ENCODE results near the gene TBC1D3.
"Not testable (repeated sequence)": the region's sequence is repeated elsewhere in the genome, so short reads cannot be mapped to it uniquely, and the experiment has no call there.

Gene TBC1D3

GRCh38 chr17:38192455-38192854 lies at the start of gene TBC1D3:
TBC1D3 (minus strand) TSS chr17:38192555; CDS start chr17:38191029, 1,526 bp downstream.
- H3K4me3 ChIP-seq (ENCODE audit: low read depth, low read length); H3K9me3 ChIP-seq (ENCODE audit: control insufficient read depth, insufficient read depth, low read depth, low read length); CTCF ChIA-PET; H3K4me1 ChIP-seq (ENCODE audit: control insufficient read depth, insufficient read depth, low read length); POLR2A ChIA-PET; H3K27ac ChIP-seq (ENCODE audit: extremely low read depth, low read depth, low read length); H3K36me3 ChIP-seq (ENCODE audit: control insufficient read depth in 2 of 2, insufficient read depth in 1 of 2, low read length in 2 of 2): not testable (repeated sequence)

- H3K36me3 ChIP-seq (ENCODE audit: control insufficient read depth in 2 of 2, insufficient read depth in 1 of 2, low read length in 2 of 2); POLR2A ChIA-PET: not testable (repeated sequence)
Observed at GRCh38 chr17:38232790-38233189, 40.4 kb upstream of the TBC1D3 start.

GRCh38 chr17:38225844-38226495 lies 33.6 kb upstream of the TBC1D3 start:
- CTCF ChIA-PET; POLR2A ChIA-PET; H3K4me1 ChIP-seq (ENCODE audit: control insufficient read depth, insufficient read depth, low read length); H3K27ac ChIP-seq (ENCODE audit: extremely low read depth, low read depth, low read length); H3K4me3 ChIP-seq (ENCODE audit: low read depth, low read length); H3K9me3 ChIP-seq (ENCODE audit: control insufficient read depth, insufficient read depth, low read depth, low read length); H3K36me3 ChIP-seq (ENCODE audit: control insufficient read depth in 2 of 2, insufficient read depth in 1 of 2, low read length in 2 of 2): not testable (repeated sequence)

More at GRCh38 chr17:38232790-38233189, 40.4 kb upstream of the TBC1D3 start:
- H3K9me3 ChIP-seq (ENCODE audit: control insufficient read depth, insufficient read depth, low read depth, low read length); CTCF ChIA-PET; H3K27ac ChIP-seq (ENCODE audit: extremely low read depth, low read depth, low read length); H3K4me3 ChIP-seq (ENCODE audit: low read depth, low read length); H3K4me1 ChIP-seq (ENCODE audit: control insufficient read depth, insufficient read depth, low read length): not testable (repeated sequence)

GRCh38 chr17:38220867-38221266 lies 28.5 kb upstream of the TBC1D3 start:
- H3K4me1 ChIP-seq (ENCODE audit: control insufficient read depth, insufficient read depth, low read length); POLR2A ChIA-PET; H3K4me3 ChIP-seq (ENCODE audit: low read depth, low read length); H3K27ac ChIP-seq (ENCODE audit: extremely low read depth, low read depth, low read length); H3K36me3 ChIP-seq (ENCODE audit: control insufficient read depth in 2 of 2, insufficient read depth in 1 of 2, low read length in 2 of 2); CTCF ChIA-PET; H3K9me3 ChIP-seq (ENCODE audit: control insufficient read depth, insufficient read depth, low read depth, low read length): not testable (repeated sequence)

- H3K27ac ChIP-seq (ENCODE audit: extremely low read depth, low read depth, low read length); POLR2A ChIA-PET; H3K4me1 ChIP-seq (ENCODE audit: control insufficient read depth, insufficient read depth, low read length); CTCF ChIA-PET; H3K9me3 ChIP-seq (ENCODE audit: control insufficient read depth, insufficient read depth, low read depth, low read length); H3K4me3 ChIP-seq (ENCODE audit: low read depth, low read length); H3K36me3 ChIP-seq (ENCODE audit: control insufficient read depth in 2 of 2, insufficient read depth in 1 of 2, low read length in 2 of 2): not testable (repeated sequence)
Observed at GRCh38 chr17:38200271-38200670, 7.9 kb upstream of the TBC1D3 start.

- POLR2A ChIA-PET; H3K36me3 ChIP-seq (ENCODE audit: control insufficient read depth in 2 of 2, insufficient read depth in 1 of 2, low read length in 2 of 2); H3K27ac ChIP-seq (ENCODE audit: extremely low read depth, low read depth, low read length); H3K9me3 ChIP-seq (ENCODE audit: control insufficient read depth, insufficient read depth, low read depth, low read length); CTCF ChIA-PET; H3K4me3 ChIP-seq (ENCODE audit: low read depth, low read length); H3K4me1 ChIP-seq (ENCODE audit: control insufficient read depth, insufficient read depth, low read length): not testable (repeated sequence)
Observed at GRCh38 chr17:38134860-38135259, 57.5 kb downstream of the TBC1D3 start.

Measured in HEK293 (cell line).